Lung microvascular endothelial cell (primary cell): ENCODE results near the gene CLRN2. TPM values are rescaled to one million over a fixed set of nuclear protein-coding genes. Genes with fewer than 3 reads are reported as not detected.

ENCODE experiments used
- total RNA-seq: library from RNA; depleted of rRNA; stranded (reverse); fragments of >200 nt; gene quantifications from 2 replicates; pipeline ENCODE4 v1.2.1, GENCODE V29; 2014

CLRN2 gene
- total RNA-seq, 1 donor from 2014 or later = not detected

Other genes starting within 250 kb of the CLRN2 start
- 10.5 and 12.7 TPM in 2 replicates for gene QDPR, start 3.1 kb upstream of the CLRN2 start, total RNA-seq
- 117 and 174 TPM in 2 replicates for gene LAP3, start 62.0 kb downstream of the CLRN2 start, total RNA-seq
- 13.7 and 23.2 TPM in 2 replicates for gene MED28, start 99.5 kb downstream of the CLRN2 start, total RNA-seq